Measurements from ENCODE around the gene SHISA5. TPM values are rescaled to one million over a fixed set of nuclear protein-coding genes. Genes with fewer than 3 reads are reported as not detected.
"Not testable (repeated sequence)": the region's sequence is repeated elsewhere in the genome, so short reads cannot be mapped to it uniquely, and the experiment has no call there.

Gene SHISA5
- total RNA-seq, 1 donor from 2014 or later, result 163 TPM

DNA sequence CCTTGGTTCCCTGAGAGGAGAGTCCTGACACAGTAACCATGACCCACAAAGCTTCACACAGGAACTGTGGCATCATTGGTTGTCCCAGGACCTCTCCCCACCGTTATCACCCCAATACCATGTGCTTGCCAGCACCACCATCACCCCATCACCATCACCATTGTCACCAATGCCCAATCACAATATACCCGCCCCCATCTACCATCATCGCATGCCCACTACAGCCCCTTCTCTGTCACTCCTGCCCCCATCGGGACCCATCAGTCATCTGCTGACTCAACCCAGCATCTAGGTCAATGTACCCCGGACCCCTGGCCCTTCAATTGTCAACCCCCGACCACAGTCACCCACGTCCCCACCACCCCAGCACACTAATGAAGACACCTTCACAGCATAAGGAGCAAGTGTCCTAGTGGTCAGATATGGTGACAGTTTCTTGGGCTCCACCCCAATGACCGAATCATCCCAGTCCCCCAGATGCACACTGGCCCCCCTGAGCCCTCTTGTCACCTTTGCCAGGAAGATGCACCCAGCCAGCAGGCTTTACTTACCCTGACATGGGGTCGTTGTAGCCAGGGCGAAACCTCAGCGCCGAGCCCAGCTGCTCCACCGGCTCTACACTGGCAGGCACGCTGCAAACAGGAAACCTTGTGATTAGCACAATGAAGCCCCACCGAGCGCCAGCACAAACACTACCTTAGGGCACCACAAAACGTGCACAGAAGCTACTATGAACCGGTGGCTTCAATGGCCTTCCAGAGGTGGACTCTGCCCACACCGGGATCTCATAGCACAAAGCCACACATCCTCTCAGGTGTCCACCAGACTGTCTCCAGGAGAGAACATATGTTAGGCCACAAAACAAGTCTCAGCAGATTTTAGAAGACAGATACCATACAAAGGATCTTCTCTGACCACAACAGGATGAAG lies 25.1 kb downstream of the SHISA5 start:
- H3K4me3 ChIP-seq, result no peak overlapping the region
- intact Hi-C loops (cut with DNase I), result no loop called here
- H3K4me1 ChIP-seq, result no peaks in the 10 kb centered on the region
- peak overlapping the region; percentile 26 for H3K27ac ChIP-seq
- TF ChIP-seq, protein P1, sequence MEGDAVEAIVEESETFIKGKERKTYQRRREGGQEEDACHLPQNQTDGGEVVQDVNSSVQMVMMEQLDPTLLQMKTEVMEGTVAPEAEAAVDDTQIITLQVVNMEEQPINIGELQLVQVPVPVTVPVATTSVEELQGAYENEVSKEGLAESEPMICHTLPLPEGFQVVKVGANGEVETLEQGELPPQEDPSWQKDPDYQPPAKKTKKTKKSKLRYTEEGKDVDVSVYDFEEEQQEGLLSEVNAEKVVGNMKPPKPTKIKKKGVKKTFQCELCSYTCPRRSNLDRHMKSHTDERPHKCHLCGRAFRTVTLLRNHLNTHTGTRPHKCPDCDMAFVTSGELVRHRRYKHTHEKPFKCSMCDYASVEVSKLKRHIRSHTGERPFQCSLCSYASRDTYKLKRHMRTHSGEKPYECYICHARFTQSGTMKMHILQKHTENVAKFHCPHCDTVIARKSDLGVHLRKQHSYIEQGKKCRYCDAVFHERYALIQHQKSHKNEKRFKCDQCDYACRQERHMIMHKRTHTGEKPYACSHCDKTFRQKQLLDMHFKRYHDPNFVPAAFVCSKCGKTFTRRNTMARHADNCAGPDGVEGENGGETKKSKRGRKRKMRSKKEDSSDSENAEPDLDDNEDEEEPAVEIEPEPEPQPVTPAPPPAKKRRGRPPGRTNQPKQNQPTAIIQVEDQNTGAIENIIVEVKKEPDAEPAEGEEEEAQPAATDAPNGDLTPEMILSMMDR (IDR thresholded peaks at IDR 0.05), result no peak
- no peaks in the 10 kb centered on the region for H3K27me3 ChIP-seq
- DNase-seq (no peak), ATAC-seq (peak; percentile 40)
- peaks cover 5% of the 10 kb centered on the region for H3K36me3 ChIP-seq
- H3K9me3 ChIP-seq, result no peaks in the 10 kb centered on the region

DNA sequence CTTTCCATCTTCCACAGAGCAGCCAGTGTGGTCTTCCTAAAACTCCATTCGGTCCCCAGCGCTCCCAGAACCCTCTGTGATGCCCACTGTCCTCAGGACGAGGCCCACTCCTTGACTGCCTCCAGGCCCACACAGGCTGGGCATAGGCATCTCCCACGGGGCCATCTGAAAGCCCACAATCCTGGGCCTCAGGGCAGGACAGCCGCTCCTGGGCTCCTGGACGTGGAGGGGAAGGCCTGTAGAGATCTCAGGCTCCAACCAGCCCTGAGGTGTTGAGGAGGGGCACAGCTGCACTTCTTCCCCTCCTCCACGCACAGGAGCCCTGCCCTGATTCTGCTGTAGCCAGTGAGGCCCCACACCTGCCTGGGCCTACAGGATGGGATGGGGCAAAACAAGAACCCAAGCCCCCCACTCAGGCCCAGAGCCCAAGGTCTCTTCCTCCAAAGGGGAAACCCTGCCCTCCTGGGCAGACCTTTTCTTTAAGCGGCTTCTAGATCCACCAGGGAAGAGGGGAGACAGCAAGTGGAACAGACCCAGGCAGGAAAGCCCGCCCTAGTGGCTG lies 25.9 kb downstream of the SHISA5 start:
- Histone ChIP-seq H3K4me1 (peaks cover 6% of the 10 kb centered on the region), H3K27me3 (no peaks in the 10 kb centered on the region), H3K36me3 (peaks cover 5% of the 10 kb centered on the region), H3K9me3 (no peaks in the 10 kb centered on the region), H3K27ac (peak overlapping the region; percentile 26), H3K4me3 (no peak overlapping the region)
- TF ChIP-seq, protein P1 (IDR thresholded peaks at IDR 0.05), result no peak
- intact Hi-C loops (cut with DNase I), result no loop called here
- ATAC-seq (no peak), DNase-seq (no peak)

DNA sequence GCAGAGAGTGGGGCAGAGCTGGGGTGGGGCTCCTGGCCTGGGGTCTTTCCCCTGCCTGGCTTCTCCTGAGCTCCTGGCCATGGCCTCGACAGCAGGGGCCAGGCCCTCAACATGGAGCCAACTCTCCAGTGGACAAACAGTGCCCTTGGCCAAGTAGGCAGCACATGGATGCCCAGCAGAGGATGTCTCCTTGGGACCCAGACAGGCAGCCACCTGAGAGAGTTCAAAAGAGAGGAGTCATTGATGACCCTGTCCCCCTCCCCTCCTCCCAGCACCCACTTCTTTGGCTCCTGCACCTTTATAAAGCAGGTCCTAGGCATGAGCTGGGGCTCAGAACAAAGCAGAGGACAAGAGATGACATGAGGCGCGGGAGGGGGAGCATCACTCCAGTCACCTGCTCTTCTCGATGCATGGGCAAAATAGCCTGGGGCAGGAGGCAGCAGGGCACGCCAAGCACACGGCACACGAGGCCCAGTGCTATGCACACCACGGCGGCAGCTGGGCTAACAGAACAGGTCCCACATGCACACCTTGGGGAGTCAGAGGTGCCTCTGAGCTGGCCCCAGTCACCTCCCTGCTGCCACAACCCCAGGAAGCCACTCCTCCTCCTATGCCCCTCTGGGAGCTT lies 27.4 kb downstream of the SHISA5 start:
- TF ChIP-seq, protein P1 (IDR thresholded peaks at IDR 0.05), result no peak
- intact Hi-C loops (cut with DNase I), result no loop called here
- H3K9me3 ChIP-seq, result no peaks in the 10 kb centered on the region
- H3K4me3 ChIP-seq, result no peak overlapping the region
- no peaks in the 10 kb centered on the region for H3K27me3 ChIP-seq
- DNase-seq, result no peak
- H3K4me1 ChIP-seq, result peaks cover 13% of the 10 kb centered on the region
- ATAC-seq, result no peak
- peaks cover 5% of the 10 kb centered on the region for H3K36me3 ChIP-seq
- H3K27ac ChIP-seq, result no peak overlapping the region

DNA sequence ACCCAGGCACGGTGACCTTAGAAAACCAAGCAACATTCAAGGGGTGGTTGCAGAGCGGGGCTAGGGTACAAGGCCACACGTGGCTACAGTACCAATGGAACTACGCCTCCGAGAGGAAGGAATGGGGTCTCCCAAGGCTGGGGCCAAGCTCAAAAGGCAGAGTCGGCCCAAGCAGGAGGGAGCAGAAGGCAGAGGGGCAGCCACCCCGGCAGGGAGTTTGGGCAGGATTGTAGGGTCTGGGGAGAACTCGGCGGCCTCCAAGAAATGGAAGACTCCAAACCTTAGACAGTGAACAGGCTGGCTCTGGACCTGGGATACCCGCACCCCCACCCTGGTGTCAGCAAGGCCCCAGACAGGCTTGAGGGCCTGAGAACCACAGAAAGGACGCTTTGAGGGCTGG lies 28.8 kb downstream of the SHISA5 start:
- Histone ChIP-seq H3K27ac (no peak overlapping the region), H3K4me1 (peaks cover 26% of the 10 kb centered on the region), H3K27me3 (no peaks in the 10 kb centered on the region), H3K36me3 (peaks cover 5% of the 10 kb centered on the region), H3K4me3 (no peak overlapping the region), H3K9me3 (no peaks in the 10 kb centered on the region)
- TF ChIP-seq, protein P1 (IDR thresholded peaks at IDR 0.05), result no peak
- ATAC-seq, result no peak
- intact Hi-C loops (cut with DNase I), result no loop called here
- no peak for DNase-seq

DNA sequence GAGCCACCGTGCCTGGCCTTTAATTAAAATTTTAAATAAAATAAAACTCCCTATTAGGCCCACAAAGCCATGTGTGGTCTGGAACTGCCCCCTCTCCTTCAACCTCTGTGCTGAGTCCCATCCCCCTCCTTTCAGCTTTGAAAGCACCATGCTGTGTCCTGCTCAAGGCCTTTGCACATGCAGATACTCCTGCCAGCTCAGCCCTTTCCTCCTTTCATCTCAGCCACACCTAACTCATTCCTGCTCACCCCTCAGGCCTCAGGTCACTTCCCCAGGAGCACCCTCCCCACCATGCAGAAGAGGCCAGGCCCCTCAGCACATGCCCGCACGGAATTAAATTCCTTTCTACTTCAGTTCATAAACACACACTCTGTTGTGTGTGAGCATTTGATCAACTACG lies 29.4 kb downstream of the SHISA5 start:
- no peak for ATAC-seq
- Histone ChIP-seq H3K36me3 (peaks cover 11% of the 10 kb centered on the region), H3K4me1 (peaks cover 32% of the 10 kb centered on the region), H3K27me3 (no peaks in the 10 kb centered on the region), H3K27ac (no peak overlapping the region), H3K9me3 (no peaks in the 10 kb centered on the region), H3K4me3 (no peak overlapping the region)
- DNase-seq, result no peak
- TF ChIP-seq, protein P1 (IDR thresholded peaks at IDR 0.05), result no peak
- intact Hi-C loops (cut with DNase I), result no loop called here

DNA sequence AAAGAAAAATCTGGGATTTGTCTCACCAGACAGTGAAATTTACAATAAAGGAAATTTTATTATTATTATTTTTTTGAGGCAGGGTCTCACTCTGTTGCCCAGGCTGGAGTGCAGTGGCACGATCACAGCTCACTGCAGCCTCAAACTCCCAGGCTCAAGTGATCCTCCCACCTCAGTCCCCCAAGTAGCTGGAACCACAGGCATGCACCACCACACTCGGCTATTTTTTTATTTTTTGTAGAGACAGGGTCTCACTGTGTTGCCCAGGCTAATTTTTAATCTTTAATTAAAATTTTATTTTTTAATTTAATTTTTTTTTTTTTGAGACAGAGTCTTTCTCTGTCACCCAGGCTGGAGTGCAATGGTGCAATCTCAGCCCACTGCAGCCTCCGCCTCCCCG lies 29.9 kb downstream of the SHISA5 start:
- Histone ChIP-seq H3K27ac (peak overlapping the region; percentile 97), H3K4me1 (peaks cover 38% of the 10 kb centered on the region), H3K36me3 (peaks cover 17% of the 10 kb centered on the region)
- H3K9me3 ChIP-seq; intact Hi-C loops (cut with DNase I); ATAC-seq; DNase-seq; H3K27me3 ChIP-seq; H3K4me3 ChIP-seq: not testable (repeated sequence)

All from upper lobe of right lung (tissue), 1 donor.